Measurements from ENCODE around the gene TAS1R1.
A peak's percentile ranks its signal among the peaks of the same experiment; 100 is the strongest.

The TAS1R1 gene

GRCh38 chr1:6572653-6573383, 17.7 kb downstream of the TAS1R1 start:
- DNase-seq (ENCODE audit: insufficient read length, low spot score) (no peak), FAIRE-seq (no peak)
- no peak for TF ChIP-seq CTCF (IDR thresholded peaks at IDR 0.05; ENCODE audit: insufficient read depth, missing control alignments)

GRCh38 chr1:6574025-6574620, 19.0 kb downstream of the TAS1R1 start:
- no peak for TF ChIP-seq CTCF (IDR thresholded peaks at IDR 0.05; ENCODE audit: insufficient read depth, missing control alignments)
- DNase-seq (ENCODE audit: insufficient read length, low spot score) (no peak), FAIRE-seq (no peak)

- FAIRE-seq (no peak), DNase-seq (ENCODE audit: insufficient read length, low spot score) (no peak)
- no peak for TF ChIP-seq CTCF (IDR thresholded peaks at IDR 0.05; ENCODE audit: insufficient read depth, missing control alignments)
Observed at GRCh38 chr1:6574818-6575217, 19.7 kb downstream of the TAS1R1 start.

DNA sequence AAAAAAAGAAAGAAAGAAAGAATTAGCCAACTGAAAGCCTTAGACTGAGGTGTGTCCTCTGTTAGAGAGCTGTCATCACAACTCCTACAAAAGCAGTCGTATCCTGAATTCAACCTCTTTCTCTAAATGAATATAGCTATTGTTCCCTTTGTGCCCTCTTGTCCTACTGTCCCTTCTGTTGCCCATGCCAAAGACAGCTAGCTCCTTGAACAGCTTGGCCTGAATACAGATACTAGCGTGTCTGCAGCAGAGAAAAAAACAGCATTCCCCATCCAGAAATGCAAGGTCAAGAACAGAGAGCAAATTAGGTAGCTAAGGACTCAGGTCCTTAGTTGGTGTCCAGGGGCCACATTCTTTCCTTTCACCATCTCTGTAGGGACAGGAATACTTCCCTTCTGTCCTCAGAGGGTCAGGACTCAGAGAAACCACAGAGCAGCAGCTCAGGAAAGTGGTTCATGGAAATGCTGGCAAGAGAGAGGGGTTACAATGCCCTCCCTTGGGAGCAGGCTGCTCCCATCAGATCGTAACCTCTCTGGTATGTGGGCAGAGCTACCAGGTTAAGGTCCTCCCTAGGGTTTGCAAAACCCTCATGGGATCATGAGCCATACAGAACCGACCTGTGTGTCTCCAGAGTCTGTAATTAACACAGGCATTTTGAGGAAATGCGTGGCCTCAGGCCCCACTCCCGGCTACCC, 22.9 kb downstream of the TAS1R1 start:
- no peak for TF ChIP-seq CTCF (IDR thresholded peaks at IDR 0.05; ENCODE audit: insufficient read depth, missing control alignments)
- FAIRE-seq (no peak), DNase-seq (ENCODE audit: insufficient read length, low spot score) (no peak)

DNA sequence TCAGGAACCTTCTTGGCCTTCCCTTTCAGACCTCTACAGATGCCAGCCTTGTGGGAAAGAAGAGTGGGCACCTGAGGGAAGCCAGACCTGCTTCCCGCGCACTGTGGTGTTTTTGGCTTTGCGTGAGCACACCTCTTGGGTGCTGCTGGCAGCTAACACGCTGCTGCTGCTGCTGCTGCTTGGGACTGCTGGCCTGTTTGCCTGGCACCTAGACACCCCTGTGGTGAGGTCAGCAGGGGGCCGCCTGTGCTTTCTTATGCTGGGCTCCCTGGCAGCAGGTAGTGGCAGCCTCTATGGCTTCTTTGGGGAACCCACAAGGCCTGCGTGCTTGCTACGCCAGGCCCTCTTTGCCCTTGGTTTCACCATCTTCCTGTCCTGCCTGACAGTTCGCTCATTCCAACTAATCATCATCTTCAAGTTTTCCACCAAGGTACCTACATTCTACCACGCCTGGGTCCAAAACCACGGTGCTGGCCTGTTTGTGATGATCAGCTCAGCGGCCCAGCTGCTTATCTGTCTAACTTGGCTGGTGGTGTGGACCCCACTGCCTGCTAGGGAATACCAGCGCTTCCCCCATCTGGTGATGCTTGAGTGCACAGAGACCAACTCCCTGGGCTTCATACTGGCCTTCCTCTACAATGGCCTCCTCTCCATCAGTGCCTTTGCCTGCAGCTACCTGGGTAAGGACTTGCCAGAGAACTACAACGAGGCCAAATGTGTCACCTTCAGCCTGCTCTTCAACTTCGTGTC, 23.7 kb downstream of the TAS1R1 start:
- DNase-seq (ENCODE audit: insufficient read length, low spot score) (no peak), FAIRE-seq (no peak)
- no peak for TF ChIP-seq CTCF (IDR thresholded peaks at IDR 0.05; ENCODE audit: insufficient read depth, missing control alignments)

DNA sequence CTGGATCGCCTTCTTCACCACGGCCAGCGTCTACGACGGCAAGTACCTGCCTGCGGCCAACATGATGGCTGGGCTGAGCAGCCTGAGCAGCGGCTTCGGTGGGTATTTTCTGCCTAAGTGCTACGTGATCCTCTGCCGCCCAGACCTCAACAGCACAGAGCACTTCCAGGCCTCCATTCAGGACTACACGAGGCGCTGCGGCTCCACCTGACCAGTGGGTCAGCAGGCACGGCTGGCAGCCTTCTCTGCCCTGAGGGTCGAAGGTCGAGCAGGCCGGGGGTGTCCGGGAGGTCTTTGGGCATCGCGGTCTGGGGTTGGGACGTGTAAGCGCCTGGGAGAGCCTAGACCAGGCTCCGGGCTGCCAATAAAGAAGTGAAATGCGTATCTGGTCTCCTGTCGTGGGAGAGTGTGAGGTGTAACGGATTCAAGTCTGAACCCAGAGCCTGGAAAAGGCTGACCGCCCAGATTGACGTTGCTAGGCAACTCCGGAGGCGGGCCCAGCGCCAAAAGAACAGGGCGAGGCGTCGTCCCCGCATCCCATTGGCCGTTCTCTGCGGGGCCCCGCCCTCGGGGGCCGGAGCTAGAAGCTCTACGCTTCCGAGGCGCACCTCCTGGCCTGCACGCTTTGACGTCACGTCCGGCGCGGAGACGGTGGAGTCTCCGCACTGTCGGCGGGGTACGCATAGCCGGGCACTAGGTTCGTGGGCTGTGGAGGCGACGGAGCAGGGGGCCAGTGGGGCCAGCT, 24.4 kb downstream of the TAS1R1 start, which contains the start of gene ZBTB48:
Gene ZBTB48, plus strand, starts transcription at position 621 of the 745 bp plus-strand sequence. CDS start 616 bp downstream, outside the sequence.
- no peak for FAIRE-seq
- DNase-seq (ENCODE audit: insufficient read length, low spot score), result peak; percentile 97
- no peak for TF ChIP-seq CTCF (IDR thresholded peaks at IDR 0.05; ENCODE audit: insufficient read depth, missing control alignments)

All from D721Med (cell line).